HS-5 (cell line): ENCODE measurements around the gene AFMID.
"Not testable (repeated sequence)": the region's sequence is repeated elsewhere in the genome, so short reads cannot be mapped to it uniquely, and the experiment has no call there.

ENCODE experiments used
- DNase-seq: peaks from one replicate; pipeline ENCODE4 v3.0.0-alpha.2; 2012; ENCODE audit warnings: low read depth

Gene AFMID

GRCh38 chr17:78154903-78155811 is 32.0 kb upstream of the AFMID start:
- no peak for DNase-seq

GRCh38 chr17:78159575-78160158 is 27.5 kb upstream of the AFMID start:
- peak; percentile 92 for DNase-seq

- no peak for DNase-seq
These were observed 23.0 kb upstream of the AFMID start for GRCh38 chr17:78163881-78164747.

- DNase-seq, result no peak
These were observed 22.2 kb upstream of the AFMID start for GRCh38 chr17:78164748-78165607.

- no peak for DNase-seq
These were observed 20.7 kb upstream of the AFMID start for GRCh38 chr17:78166416-78166815.

DNA sequence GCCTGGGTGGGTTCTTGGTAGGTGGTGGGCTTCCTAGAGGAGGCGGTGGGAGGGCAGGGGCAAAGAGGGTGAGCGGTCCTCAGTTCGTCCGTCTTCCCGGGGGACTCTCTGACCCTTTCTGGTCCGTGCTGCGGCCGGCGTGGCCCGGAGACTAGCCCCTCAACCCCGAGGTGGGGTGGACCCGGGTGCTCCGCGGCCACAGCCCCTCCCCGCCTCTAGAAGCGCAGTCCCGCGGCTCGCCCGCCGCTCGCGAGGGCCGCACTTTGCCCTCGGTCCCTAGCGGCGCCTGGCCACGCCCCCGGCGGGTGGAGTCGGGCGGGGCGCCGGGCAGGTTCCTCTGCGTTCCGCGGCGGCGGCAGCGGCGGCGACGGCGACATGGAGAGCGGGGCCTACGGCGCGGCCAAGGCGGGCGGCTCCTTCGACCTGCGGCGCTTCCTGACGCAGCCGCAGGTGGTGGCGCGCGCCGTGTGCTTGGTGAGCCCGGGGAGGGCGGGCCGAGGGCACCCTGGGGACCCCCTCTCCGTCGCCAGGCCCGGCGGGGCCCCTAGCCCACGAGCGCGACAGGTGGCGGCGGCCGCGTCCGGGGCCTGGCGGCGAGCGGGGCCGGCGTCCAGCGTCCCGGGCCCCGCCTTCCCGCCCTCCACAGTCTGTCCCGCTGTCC is 18.8 kb upstream of the AFMID start, which contains the start of gene SYNGR2:
TSS of gene SYNGR2 (plus strand) at position 340 of the 661 bp plus-strand sequence. CDS start at position 376, 36 bp downstream.
- no peak for DNase-seq

DNA sequence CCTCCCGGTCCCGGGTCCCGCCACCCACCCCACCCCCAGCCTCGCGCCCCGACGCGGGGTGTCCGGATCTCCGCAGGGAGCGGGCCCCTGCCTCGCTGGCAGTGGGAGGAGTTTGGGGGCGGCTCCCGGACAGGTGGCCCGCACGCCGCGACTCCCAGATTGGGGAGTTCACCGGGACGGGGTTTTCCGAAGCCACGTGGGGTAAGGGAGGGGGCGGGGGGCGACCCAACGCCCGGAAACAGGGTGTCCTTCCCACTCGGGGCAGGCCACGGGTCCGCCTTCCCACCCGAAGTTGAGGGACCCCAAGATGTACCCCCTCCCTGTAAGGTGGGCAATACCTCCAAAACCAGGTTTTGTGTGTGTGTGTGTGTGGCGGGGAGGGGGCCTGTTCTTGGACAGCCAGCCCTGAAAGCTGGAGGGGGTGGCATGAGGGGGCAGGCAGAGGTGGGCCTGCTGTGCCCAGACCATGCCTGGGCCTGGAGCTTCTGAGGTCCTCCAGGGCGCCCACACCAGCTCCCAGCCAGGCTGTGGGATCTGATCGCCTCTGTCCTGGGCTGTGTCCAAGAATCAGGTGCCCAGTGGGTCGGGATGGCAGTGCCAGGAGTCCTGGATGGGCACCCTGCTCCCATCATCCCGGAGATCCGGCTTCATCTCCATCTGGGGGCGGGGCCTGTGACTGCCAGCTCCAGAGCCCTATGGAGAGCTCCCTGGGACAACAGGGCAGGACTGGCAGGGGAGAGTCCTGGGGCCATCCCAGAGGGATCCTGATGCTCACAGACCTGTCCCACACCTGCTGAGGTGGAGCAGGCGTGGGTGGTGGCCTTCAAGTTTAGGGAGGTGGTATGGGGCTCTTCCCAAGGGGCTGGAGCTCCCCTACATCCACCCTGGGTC is 18.0 kb upstream of the AFMID start:
- no peak for DNase-seq

- DNase-seq, result no peak
These were observed 16.2 kb upstream of the AFMID start for GRCh38 chr17:78170692-78171590.

- not testable (repeated sequence) for DNase-seq
These were observed 15.4 kb upstream of the AFMID start for GRCh38 chr17:78171591-78172248.

- DNase-seq, result no peak
These were observed 14.7 kb upstream of the AFMID start for GRCh38 chr17:78172249-78173051.

DNA sequence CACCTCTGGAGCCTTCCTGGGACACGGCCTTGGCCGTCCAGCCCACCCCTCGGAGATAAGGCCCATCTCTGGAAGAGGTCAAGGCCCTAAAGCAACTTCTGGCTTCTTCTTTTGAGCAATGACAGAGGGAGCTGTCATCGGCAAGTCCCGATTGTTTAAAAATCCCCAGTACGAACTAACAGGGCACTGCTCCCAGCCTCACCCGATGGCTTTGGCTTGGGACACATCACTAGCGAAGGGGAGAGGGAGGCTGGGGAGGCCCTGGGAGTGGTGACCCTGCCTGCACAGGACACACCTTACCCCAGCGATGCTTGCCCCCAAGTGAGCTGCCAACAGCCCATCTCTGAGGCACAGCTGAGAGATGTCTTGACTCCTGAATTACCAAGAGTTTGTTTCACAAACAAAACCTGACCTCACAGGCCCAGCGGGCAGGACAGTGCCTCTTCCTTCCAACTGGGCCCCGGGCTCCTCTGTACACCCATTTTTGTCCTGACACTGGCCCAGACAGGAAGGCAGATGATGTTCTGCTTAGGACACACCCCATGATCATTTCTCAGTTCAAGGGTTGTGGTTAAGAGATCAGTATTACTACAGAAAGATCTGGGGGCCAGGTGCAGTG is 14.0 kb upstream of the AFMID start:
- no peak for DNase-seq

GRCh38 chr17:78174346-78174869 is 12.8 kb upstream of the AFMID start:
- DNase-seq, result no peak

DNA sequence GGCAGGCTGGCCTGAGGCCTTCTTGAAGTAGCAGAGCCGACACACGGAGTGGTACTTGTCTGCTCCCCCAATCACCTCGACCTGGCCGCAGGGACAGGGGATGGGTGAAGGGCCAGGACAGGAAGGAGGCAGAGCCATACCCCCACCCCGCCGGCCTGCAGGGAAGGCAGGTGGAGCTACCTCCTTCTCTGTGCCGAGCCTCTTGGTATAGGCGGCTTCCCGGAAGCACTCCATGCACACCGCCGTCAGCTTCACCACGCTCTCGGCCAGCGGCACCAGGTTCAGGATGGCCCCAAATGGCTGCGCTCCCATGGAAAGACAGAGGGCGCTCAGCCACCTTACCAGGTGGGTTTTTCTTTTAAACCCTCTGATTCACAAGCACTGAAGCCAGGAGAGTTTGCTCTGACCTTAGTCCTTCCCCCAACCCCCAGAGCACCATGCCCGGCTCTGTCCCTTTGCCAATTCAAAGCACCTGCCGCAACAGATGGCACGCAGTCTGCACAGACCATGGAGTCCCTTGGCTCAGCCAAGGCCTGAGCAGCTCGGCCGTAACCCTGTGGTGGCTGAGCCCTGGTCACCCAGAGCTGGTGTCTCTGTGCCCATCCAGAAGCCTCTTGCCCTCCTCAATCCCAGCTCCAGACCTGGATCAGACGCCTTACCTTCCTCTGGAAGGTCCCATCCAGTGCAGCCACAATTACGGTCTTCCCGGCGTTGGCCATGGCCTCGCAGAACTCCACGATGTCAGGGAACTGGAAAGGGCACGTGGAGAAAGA is 12.1 kb upstream of the AFMID start:
- DNase-seq, result no peak

GRCh38 chr17:78175643-78175981 is 11.6 kb upstream of the AFMID start:
- no peak for DNase-seq

GRCh38 chr17:78176548-78177025 is 10.6 kb upstream of the AFMID start:
- DNase-seq, result no peak

DNA sequence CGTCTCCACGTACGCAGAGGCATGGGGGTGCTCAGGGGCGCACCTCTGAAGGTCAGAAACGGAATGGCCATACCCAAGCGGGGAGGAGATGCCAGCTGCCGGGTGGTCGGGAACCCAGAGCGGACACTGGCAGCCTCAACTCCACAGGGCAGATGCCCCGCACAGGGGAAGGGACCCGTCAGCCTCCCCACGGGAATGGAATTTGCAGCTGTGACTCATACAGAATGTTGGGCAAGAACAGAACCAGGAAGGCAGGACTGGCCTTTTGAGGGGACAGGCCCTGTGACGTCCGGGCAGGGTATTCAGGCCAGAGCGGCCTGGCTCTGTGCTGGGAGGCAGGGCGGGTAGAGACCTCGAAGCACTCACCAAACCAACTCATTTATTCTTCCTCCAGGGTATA is 7.8 kb upstream of the AFMID start:
- no peak for DNase-seq
